B cell (primary cell): ENCODE results near the gene CIITA. TPM values are rescaled to one million over a fixed set of nuclear protein-coding genes. Genes with fewer than 3 reads are reported as not detected.

Experiments
- ATAC-seq: fragments of 200-7000 bp; cut with Tn5 transposase; one replicate; pipeline ENCODE4 v1.10.0; 2021; ENCODE audit warnings: low read depth, mild to moderate bottlenecking, moderate number of reproducible peaks, moderate library complexity
- CTCF ChIA-PET: fragments of 350-600 bp; sonication (Branson Sonifier 250); formaldehyde crosslinking; loops from one replicate; lab custom pipeline; 2021; ENCODE audit warnings: antibody characterized with exemption, inconsistent platforms; lab: Charles Lee
- POLR2A ChIA-PET: fragments of 350-600 bp; sonication (Branson Sonifier 250); formaldehyde crosslinking; loops from one replicate; lab custom pipeline; 2021; ENCODE audit warnings: antibody characterized with exemption; lab: Charles Lee
- DNase-seq: peaks from one replicate; pipeline ENCODE4 v3.0.0; 2013
- H2AFZ ChIP-seq: 2 replicates; pipeline ENCODE4 v1.6.1; 2012; ENCODE audit warnings: mild to moderate bottlenecking, low read depth, low read length; ENCODE audit not compliant: insufficient read depth, poor library complexity, severe bottlenecking
- H3K27ac ChIP-seq, 2 donors: 1 replicate in 1 of 2; 2 replicates in 1 of 2; pipeline ENCODE4 v1.5.1; 2012 to 2013; ENCODE audit warnings: low read length in 2 of 2, mild to moderate bottlenecking in 2 of 2, moderate library complexity in 1 of 2
- H3K27me3 ChIP-seq, 4 experiments: fragments of 200-600 bp in 1 of 4; sonication (generic) in 1 of 4; replicated peaks in 1 of 4; 1 replicate in 2 of 4; 2 replicates in 2 of 4; pipeline versions ENCODE4 v1.6.1 to v1.7.0; 2013 to 2016; ENCODE audit warnings: low read length in 3 of 4, mild to moderate bottlenecking in 2 of 4, mixed read lengths in 1 of 4, moderate library complexity in 1 of 4; ENCODE audit not compliant: insufficient read depth in 4 of 4, control insufficient read depth in 3 of 4; ENCODE audit errors: control extremely low read depth in 1 of 4
- H3K36me3 ChIP-seq, 2 experiments: replicated peaks in 1 of 2; 1 replicate in 1 of 2; 2 replicates in 1 of 2; pipeline versions ENCODE4 v1.6.1 to v1.7.1; 2013; ENCODE audit warnings: low read length in 1 of 2; ENCODE audit not compliant: insufficient read depth in 2 of 2, control insufficient read depth in 1 of 2; ENCODE audit errors: control extremely low read depth in 1 of 2, extremely low read depth in 1 of 2
- H3K4me1 ChIP-seq, 2 donors: fragments of 200-600 bp in 1 of 2; sonication (generic) in 1 of 2; 1 replicate in 1 of 2; 2 replicates in 1 of 2; pipeline versions ENCODE4 v1.5.1 to v1.6.1; 2013 to 2017; ENCODE audit warnings: low read length in 2 of 2; ENCODE audit not compliant: control insufficient read depth in 2 of 2, insufficient read depth in 2 of 2
- H3K4me2 ChIP-seq: replicated peaks from 2 replicates; pipeline ENCODE3; 2012; ENCODE audit warnings: mild to moderate bottlenecking, low read depth, low read length; ENCODE audit not compliant: poor library complexity, severe bottlenecking
- H3K4me3 ChIP-seq, 5 experiments: fragments of 200-600 bp in 1 of 5; sonication (generic) in 1 of 5; 1 replicate in 3 of 5; 2 replicates in 2 of 5; pipeline versions ENCODE4 v1.5.1 to v1.7.0; 2011 to 2016; ENCODE audit warnings: low read length in 4 of 5, mild to moderate bottlenecking in 4 of 5, low read depth in 2 of 5, control low read depth in 1 of 5, moderate library complexity in 1 of 5; ENCODE audit not compliant: insufficient read depth in 1 of 5; ENCODE audit errors: control extremely low read depth in 1 of 5, extremely low read depth in 1 of 5
- H3K79me2 ChIP-seq: fragments of 200-600 bp; sonication (generic); one replicate; pipeline ENCODE4 v1.6.0; 2016; ENCODE audit warnings: low read length; ENCODE audit not compliant: control insufficient read depth, insufficient read depth
- H3K9ac ChIP-seq: fragments of 200-600 bp; sonication (generic); 2 replicates; pipeline ENCODE4 v1.6.1; 2017; ENCODE audit warnings: mild to moderate bottlenecking, low read length, moderate library complexity
- H3K9me3 ChIP-seq, 3 donors: one replicate each; pipeline versions ENCODE4 v1.6.1 to v1.7.1; 2013; ENCODE audit warnings: low read length in 2 of 3; ENCODE audit not compliant: control insufficient read depth in 2 of 3, insufficient read depth in 1 of 3; ENCODE audit errors: control extremely low read depth in 1 of 3
- H4K20me1 ChIP-seq: 2 replicates; pipeline ENCODE4 v1.6.0; 2012; ENCODE audit warnings: mild to moderate bottlenecking, low read length; ENCODE audit not compliant: insufficient read depth, control insufficient read depth, poor library complexity, severe bottlenecking
- H3K27ac Mint-ChIP-seq: one replicate; pipeline ENCODE4 v1.8.0; 2021; ENCODE audit warnings: mixed read lengths
- H3K27me3 Mint-ChIP-seq: one replicate; pipeline ENCODE4 v1.8.0; 2021; ENCODE audit warnings: mixed read lengths
- H3K4me1 Mint-ChIP-seq: one replicate; pipeline ENCODE4 v1.8.0; 2021; ENCODE audit warnings: mixed read lengths
- H3K4me3 Mint-ChIP-seq: one replicate; pipeline ENCODE4 v1.8.0; 2021; ENCODE audit warnings: mixed read lengths
- H3K9me3 Mint-ChIP-seq: one replicate; pipeline ENCODE4 v1.8.0; 2022; ENCODE audit warnings: mixed read lengths; ENCODE audit not compliant: insufficient read depth
- EZH2 ChIP-seq: IDR thresholded peaks from 2 replicates; pipeline ENCODE4 v1.6.1; 2012; ENCODE audit warnings: borderline replicate concordance, low read depth, mild to moderate bottlenecking, moderate library complexity, low read length; ENCODE audit not compliant: insufficient read depth, poor library complexity, severe bottlenecking
- WGBS: methylation state at CpG from one replicate; pipeline ENCODE4 v1.1.5; 2013; ENCODE audit warnings: missing lambda C conversion rate; ENCODE audit not compliant: insufficient coverage; 5-methylcytosine and 5-hydroxymethylcytosine counted together
- intact Hi-C: fragments of 100-400 bp; cut with micrococcal nuclease; formaldehyde crosslinking; loops from one replicate; pipeline ENCODE4 v1.10.0; 2022
- polyA plus RNA-seq: library from polyadenylated mRNA; depleted of rRNA; stranded (reverse); fragments of >200 nt; gene quantifications from 2 replicates; pipeline ENCODE4 v1.2.3, GENCODE V29; 2012
- total RNA-seq, 2 donors: library from RNA; stranded (reverse); fragments of 120-200 nt in 1 of 2; gene quantifications; 1 replicate in 1 of 2; 2 replicates in 1 of 2; pipeline versions ENCODE4 v1.2.3 to v1.2.4, GENCODE V29; 2013 to 2022
- TF ChIP-seq, protein P1 (sequence below): fragments of 200-600 bp; IDR thresholded peaks from one replicate; pipeline ENCODE4 v1.8.0; 2022; ENCODE audit warnings: antibody characterized with exemption, mild to moderate bottlenecking

The CIITA gene
- total and polyA plus RNA-seq, 2 donors (not counting 1 experiment from before 2014, with no cell fraction given): 632 to 719 TPM

DNA sequence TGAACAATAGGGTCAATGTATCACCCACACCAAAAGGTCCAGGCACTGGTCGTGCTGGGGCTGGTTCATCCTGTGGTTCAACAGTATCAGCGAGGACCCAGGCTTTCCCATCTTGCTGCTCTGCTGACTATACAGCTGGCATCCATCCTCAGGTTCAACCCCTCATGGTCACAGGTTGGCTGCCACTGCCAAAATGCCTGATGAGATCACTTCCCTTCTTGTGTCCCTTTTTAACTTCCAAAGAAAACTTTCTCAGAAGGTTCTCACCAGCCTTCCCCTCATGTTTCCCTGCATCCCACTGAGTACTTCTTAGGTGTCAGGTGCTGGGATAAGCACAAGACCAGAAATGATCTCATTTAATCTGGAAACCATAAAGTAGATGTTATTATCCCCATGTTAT is 93.1 kb downstream of the CIITA start:
- DNase-seq (no peak), ATAC-seq (no peak)
- Histone ChIP-seq H3K36me3 (peaks cover 1 to 77% of the 10 kb centered on the region in 2 experiments), H3K4me3 (no peak overlapping the region), H3K9me3 (no peaks in the 10 kb centered on the region), H2AFZ (no peak overlapping the region), H3K27me3 (no peaks in the 10 kb centered on the region), H4K20me1 (peaks cover 7% of the 10 kb centered on the region), H3K4me1 (peaks cover 13 to 14% of the 10 kb centered on the region in 2 donors), H3K4me2 (no peak overlapping the region), H3K79me2 (peaks cover 29% of the 10 kb centered on the region), H3K9ac (no peak overlapping the region), H3K27ac (no peak overlapping the region)
- POLR2A ChIA-PET: no interaction called here
- peaks cover 21% of the 10 kb centered on the region for H3K4me1 Mint-ChIP-seq
- H3K9me3 Mint-ChIP-seq: no peaks in the 10 kb centered on the region
- peak overlapping the region; percentile 34 for H3K27ac Mint-ChIP-seq
- WGBS: 100% methylated on average over 2 of the region's 2 CpGs
- intact Hi-C loops: no loop called here
- no peaks in the 10 kb centered on the region for H3K27me3 Mint-ChIP-seq
- CTCF ChIA-PET: interaction anchor here (0.8 to 11.4 kb wide), 7 partner anchors 12 to 744 kb away, joined by 3 to 142 read pairs (median 12); partner anchors contain the start of gene SOCS1
- H3K4me3 Mint-ChIP-seq: no peak overlapping the region
- no peak for TF ChIP-seq EZH2
- TF ChIP-seq, protein P1, sequence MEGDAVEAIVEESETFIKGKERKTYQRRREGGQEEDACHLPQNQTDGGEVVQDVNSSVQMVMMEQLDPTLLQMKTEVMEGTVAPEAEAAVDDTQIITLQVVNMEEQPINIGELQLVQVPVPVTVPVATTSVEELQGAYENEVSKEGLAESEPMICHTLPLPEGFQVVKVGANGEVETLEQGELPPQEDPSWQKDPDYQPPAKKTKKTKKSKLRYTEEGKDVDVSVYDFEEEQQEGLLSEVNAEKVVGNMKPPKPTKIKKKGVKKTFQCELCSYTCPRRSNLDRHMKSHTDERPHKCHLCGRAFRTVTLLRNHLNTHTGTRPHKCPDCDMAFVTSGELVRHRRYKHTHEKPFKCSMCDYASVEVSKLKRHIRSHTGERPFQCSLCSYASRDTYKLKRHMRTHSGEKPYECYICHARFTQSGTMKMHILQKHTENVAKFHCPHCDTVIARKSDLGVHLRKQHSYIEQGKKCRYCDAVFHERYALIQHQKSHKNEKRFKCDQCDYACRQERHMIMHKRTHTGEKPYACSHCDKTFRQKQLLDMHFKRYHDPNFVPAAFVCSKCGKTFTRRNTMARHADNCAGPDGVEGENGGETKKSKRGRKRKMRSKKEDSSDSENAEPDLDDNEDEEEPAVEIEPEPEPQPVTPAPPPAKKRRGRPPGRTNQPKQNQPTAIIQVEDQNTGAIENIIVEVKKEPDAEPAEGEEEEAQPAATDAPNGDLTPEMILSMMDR: no peak

DNA sequence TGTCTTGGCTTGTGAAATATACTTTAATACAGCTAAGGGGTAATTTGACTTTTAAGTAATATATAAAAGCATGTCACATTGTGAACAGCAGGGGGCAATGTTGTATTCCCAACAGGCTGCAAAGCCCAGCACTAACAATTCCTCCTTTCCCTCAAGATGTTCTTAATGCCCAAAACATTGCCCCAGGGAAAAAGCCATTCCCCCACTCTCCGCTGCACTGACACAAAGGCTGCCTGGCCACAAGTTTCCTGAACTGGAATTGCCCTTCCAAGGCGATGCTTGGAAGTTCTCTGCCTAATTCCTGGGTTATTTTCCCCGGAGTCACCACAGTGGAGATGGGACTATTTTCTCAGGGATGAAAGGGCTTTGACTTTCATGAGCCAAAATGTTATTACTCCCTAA is 94.6 kb downstream of the CIITA start:
- H3K27ac ChIP-seq: no peak overlapping the region
- H3K4me3 Mint-ChIP-seq: no peak overlapping the region
- POLR2A ChIA-PET: interaction anchor here (0.5 to 1.2 kb wide), 2 partner anchors 185 to 284 kb away, joined by 3 read pairs; no protein-coding TSS in a partner anchor
- peaks cover 6% of the 10 kb centered on the region for H3K4me1 Mint-ChIP-seq
- TF ChIP-seq EZH2: no peak
- TF ChIP-seq, protein P1: peak; percentile 89
- DNase-seq (peak; percentile 64), ATAC-seq (peak; percentile 39)
- no peak overlapping the region for H3K4me2 ChIP-seq
- peaks cover 7% of the 10 kb centered on the region for H4K20me1 ChIP-seq
- no peaks in the 10 kb centered on the region for H3K27me3 ChIP-seq
- H2AFZ ChIP-seq: no peak overlapping the region
- H3K27me3 Mint-ChIP-seq: no peaks in the 10 kb centered on the region
- H3K4me1 ChIP-seq: no peaks in the 10 kb centered on the region
- no peaks in the 10 kb centered on the region for H3K9me3 Mint-ChIP-seq
- 100% methylated on average over 2 of the region's 3 CpGs for WGBS
- H3K27ac Mint-ChIP-seq: no peak overlapping the region
- peaks cover 1 to 70% of the 10 kb centered on the region in 2 experiments for H3K36me3 ChIP-seq
- no peak overlapping the region for H3K9ac ChIP-seq
- intact Hi-C loops: loop anchor here (1.0 kb wide), 2 partner anchors 10 to 385 kb away; no protein-coding TSS in a partner anchor
- H3K9me3 ChIP-seq: no peaks in the 10 kb centered on the region
- CTCF ChIA-PET: interaction anchor here (0.6 to 6.5 kb wide), 43 partner anchors 9 to 800 kb away, joined by 3 to 50 read pairs (median 4); partner anchors contain the start of genes SOCS1 and TXNDC11
- no peak overlapping the region for H3K4me3 ChIP-seq
- peaks cover 15% of the 10 kb centered on the region for H3K79me2 ChIP-seq
